HK-2 (cell line): ENCODE measurements around the gene IFNK.
"Not testable (repeated sequence)": the region's sequence is repeated elsewhere in the genome, so short reads cannot be mapped to it uniquely, and the experiment has no call there.

ENCODE experiments used
- DNase-seq: peaks from one replicate; pipeline ENCODE4 v3.0.0-alpha.2; 2018; ENCODE audit not compliant: unreplicated experiment

IFNK gene, protein sequence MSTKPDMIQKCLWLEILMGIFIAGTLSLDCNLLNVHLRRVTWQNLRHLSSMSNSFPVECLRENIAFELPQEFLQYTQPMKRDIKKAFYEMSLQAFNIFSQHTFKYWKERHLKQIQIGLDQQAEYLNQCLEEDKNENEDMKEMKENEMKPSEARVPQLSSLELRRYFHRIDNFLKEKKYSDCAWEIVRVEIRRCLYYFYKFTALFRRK

DNA sequence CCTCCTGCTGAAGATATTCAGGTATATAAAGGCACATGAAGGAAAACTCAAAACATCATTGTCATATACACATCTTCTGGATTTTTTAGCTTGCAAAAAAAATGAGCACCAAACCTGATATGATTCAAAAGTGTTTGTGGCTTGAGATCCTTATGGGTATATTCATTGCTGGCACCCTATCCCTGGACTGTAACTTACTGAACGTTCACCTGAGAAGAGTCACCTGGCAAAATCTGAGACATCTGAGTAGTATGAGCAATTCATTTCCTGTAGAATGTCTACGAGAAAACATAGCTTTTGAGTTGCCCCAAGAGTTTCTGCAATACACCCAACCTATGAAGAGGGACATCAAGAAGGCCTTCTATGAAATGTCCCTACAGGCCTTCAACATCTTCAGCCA lies at the start of gene IFNK:
IFNK (plus strand) TSS at position 55 of the 400 bp plus-strand sequence; CDS start at position 102, 47 bp downstream.
- DNase-seq = no peak

DNA sequence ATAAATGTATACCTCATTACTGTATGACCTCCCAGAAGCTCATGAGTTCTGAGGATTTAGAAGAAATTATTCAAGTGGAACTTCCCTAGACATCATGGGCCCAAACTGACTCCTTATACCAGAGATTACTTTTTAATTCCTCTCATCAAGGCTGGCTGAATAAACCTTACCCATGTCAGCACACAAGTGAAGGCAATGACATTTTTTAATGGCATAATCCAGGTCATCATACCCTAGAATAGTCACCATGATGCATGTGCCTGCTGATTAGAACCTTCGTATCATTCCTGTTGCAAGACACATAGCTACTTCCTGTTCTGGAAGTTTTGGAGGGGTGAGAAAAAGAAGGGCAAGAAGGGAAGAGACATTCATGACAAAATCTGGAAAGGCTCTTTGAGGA lies 49.8 kb upstream of the IFNK start:
- DNase-seq = no peak

DNA sequence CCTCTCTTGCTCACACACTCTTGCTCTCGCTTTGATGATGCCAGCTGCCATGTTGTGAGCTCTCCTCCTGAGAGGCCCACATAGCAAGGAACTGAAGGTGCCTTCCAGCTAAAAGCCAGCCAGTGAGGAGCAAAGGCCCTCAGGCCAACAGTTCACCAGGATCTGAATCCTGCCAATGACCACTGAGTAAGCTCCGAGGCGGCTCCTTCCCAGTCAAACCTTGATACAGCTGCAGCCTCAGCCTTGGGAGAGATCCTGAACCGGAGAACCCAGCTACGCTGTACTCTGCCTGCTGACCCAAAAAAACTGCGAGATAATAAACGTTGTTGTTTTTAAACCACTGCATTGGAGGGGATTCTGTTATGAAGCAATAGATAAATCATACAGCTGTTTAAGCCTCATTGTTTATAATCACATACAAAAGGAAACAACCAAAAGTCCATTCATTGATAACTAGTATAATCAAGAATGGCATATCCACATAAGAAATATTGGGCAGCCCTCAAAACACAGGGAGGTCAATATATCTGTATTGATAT lies 49.0 kb upstream of the IFNK start:
- DNase-seq = no peak

GRCh38 chr9:27476870-27477515 lies 47.1 kb upstream of the IFNK start:
- DNase-seq = no peak

DNA sequence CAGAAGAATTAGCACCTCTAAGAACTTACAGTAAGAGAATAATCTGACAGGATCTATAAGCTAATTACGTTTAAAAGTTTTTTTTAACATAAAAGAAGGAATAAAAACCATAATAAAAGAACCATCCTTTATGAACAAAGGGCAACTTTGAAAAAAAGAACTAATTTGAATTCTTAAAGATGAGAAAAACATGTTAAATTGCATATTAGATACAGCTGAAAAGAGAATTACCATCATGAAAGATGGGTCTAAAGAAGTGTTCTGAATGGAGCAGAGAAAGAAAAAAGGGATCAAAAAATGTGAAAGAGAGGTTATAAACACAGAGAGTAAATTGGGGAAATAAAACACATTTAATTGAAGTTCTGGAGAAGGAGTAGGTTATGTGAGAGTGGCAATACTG lies 45.8 kb upstream of the IFNK start:
- DNase-seq = no peak

- DNase-seq = no peak
Observed at GRCh38 chr9:27482709-27483108, 41.4 kb upstream of the IFNK start.

GRCh38 chr9:27483576-27483975 lies 40.5 kb upstream of the IFNK start:
- no peak for DNase-seq

- no peak for DNase-seq
Observed at GRCh38 chr9:27485158-27485557, 38.9 kb upstream of the IFNK start.

DNA sequence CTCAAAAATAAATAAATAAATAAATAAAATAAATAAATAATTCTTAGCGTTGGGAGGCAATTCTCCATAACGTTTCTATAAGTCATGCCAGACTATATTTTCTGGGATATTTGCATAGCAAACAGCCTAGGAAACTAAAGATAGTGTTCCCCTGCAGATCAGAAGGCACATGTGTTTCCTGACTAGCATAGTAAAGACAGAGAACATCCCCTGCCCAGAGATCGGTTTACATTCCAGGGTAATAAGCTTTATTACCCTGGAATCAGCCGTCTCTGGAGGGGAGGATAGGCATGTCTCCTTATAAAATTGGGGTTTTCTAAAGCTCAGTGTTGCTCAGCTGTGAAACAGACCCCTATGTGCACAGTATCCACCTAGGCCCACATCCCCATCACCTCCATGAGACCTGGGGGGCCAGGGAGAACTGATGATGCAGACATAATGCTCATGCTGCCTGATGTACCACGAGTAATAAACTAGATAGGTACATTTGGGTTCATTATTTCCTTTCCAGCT lies 36.9 kb upstream of the IFNK start:
- DNase-seq = no peak

DNA sequence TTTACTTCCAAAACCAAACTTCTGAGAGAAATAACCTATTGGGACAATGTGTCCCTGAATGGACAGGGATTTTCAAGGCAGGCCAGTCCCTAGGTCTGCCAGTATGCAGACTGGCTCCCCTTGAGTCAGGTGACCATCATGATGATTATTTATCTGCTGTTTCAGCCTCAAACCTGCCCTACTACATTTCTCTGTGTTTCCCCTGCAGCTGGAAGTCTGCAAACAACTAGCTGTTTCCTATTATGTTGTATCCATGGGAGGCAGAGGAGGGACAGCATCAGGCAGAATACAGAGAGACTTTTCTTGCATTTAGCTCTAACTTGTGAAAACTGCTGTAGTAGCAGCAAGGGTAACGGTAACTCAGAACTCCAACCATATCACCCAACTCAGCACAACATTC lies 36.2 kb upstream of the IFNK start:
- DNase-seq = no peak

GRCh38 chr9:27489087-27489876 lies 34.8 kb upstream of the IFNK start:
- no peak for DNase-seq

DNA sequence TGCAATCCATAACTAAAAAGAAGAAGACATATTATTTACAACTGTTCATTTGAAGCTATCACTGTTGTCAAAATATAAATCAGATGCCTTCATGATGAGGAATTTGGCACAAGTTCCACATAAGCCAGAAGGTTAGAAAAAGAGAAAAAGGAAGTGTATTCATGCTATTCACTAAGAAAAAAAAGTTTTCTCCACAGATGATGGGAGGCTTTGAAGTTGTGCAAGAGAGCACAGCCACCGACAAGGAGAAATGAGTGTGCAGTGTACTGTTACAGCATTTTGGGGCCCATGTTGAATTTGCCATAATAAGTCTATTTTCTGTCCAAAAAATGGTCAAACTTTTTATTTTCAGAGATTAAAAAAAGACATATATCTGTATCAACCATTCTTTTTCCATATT lies 32.9 kb upstream of the IFNK start:
- no peak for DNase-seq

GRCh38 chr9:27495480-27496134 lies 28.5 kb upstream of the IFNK start:
- no peak for DNase-seq

DNA sequence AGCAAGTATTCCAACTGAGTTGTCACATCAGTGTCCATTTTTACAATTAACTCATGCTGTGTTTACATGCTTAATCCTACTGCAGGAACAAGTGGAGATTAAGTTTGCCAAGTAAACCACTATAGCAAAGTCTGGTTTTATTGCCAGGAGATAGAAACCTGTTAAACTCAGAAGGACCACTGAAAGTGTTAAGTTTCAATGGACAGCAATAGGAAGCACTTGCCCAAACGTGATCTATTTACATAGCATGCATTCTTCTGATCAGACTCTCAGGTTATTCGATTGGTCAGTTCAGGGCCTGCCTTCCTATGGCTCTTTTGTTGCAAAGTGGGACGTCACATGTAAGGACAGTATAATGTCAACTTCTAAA lies 28.0 kb upstream of the IFNK start:
- DNase-seq = no peak

DNA sequence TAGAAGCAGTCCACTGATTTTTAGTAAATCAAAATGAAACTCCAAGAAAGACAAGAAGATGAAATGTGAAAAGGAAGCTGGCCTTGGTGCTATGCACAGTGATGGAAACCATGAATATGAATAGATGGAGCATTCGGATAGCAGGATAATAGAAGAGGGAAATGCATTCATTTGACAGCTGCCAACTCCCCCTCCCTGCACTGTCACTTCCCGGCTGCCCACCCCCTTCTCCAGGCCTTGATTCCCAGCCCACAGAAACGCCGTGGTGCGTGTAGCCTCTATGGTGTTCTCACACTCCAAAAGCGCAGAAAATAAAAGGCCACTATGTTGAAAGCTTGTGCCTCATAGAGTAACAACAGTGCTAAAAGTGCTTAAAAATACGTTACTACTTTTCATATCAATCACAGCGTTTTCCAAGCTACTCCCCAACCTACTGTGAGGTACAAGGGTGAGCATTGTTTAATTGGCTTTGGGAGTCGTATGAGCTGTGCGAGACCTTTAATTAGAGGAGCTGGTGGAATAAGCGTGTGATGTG lies 26.1 kb upstream of the IFNK start:
- DNase-seq = no peak

DNA sequence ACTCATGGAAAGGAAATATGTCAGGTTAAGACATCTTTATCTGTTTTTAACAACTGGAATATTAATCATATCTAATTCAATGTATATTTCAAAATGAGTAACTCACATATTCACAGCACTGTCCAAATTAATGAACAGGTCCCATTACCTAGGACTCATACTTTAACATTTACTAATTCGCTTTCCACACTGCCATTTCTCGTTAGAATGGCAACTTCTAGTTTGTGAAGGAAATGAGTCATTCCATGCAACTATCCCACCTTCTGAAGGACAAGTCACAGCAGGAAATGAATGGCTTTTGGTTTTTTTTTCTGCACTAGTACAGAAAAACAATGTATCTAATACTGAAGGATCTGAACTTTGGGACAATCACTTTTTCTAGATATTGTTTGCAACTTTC lies 24.6 kb upstream of the IFNK start:
- DNase-seq = no peak

DNA sequence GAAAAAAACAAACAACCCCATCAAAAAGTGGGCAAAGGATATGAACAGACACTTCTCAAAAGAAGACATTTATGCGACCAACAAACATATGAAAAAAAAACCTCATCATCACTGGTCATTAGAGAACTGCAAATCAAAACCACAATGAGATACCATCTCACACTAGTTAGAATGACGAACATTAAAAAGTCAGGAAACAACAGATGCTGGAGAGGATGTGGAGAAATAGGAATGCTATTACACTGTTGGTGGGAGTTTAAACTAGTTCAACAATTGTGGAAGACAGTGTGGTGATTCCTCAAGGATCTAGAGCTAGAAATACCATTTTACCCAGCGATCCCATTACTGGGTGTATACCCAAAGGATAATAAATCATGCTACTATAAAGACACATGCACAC lies 23.2 kb upstream of the IFNK start:
- DNase-seq = not testable (repeated sequence)

DNA sequence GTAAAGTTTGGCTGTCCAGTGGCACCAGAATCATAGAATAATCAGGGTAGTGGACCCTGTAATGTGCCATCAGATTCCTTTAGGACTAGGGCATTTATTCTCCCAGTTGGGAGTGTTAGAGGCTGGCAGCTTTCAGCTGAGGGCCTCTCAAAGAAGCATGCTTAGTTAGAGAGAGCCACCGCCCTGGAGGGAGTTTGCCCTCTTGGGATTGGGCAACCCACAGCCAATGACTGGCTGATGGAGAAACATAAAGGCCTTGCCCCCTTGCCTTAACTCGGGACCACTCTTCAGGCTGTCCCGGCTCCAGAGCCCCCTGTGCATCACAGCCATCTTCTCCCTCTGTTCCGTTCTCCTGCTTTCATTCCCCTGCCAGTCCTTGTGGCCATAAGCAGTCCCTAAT lies 20.5 kb upstream of the IFNK start:
- DNase-seq = no peak

DNA sequence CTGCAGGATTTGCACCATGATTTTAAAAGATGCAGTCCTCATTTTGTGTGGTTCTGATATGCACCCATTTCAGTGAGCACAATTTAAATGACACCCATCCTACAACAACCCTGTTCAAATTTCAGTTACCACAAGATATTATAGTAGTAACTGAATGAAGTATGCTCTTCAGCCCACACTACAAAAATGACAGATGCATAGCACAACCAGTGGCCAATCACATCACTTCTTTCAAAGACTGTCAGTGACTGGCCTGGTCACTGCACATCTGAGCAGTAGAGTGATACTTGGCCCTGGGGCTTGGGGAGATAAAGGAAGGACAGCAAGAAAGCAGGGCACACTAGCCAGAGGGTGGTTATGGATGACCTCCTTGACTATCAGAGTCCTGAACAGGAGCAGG lies 19.8 kb upstream of the IFNK start:
- no peak for DNase-seq

GRCh38 chr9:27505744-27506161 lies 18.3 kb upstream of the IFNK start:
- no peak for DNase-seq

DNA sequence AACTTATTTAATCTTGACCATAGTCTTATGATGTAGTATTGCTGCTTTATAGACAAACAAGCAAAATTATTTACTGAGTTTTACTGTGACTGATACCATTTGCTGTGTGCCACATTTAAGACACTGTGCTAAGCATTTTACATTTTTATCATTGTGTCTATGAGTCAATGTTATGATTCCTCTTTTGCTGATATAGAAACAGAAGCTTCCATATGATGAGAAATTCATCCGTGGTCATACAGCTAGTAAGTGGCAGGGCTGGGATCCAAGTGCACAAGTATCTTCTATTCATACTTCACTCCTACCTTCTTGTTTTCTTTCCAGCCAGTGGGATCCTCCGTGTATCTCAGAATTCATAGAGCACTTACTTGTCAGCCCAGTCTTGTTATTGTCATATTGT lies 17.1 kb upstream of the IFNK start:
- no peak for DNase-seq

DNA sequence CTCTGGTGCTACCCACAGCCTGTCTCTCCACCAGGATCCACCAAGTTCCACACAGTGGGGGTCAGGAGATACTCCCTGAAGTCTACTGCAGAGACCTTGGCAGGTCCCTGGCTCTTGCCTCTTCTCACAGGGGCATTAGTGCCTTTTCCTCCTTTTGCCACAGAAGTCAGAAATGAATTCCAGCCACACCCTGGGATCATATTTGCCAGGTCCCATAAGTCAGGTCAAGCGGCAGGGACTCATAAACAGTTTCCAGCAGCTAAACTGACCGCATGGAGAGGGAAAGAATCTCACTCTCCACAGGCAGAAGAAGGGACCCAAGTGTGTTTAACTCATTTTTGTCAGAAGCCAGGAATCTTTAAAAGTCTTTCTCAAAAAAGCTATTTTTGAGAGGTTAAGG lies 13.3 kb upstream of the IFNK start:
- no peak for DNase-seq
